Upper lobe of right lung (tissue), 1 donor: ENCODE results near the gene CTAGE8. TPM values are rescaled to one million over a fixed set of nuclear protein-coding genes. Genes with fewer than 3 reads are reported as not detected.

ENCODE experiments used
- total RNA-seq: library from RNA; stranded (reverse); fragmentation: NEBNext Ultra II Directional; extraction: Animal tissue kit (Norgen Biotek cat#: 25700); gene quantifications from one replicate; pipeline ENCODE4 v1.2.1, GENCODE V29; 2021
- donor health status: DM: no; HTN: yes; CAD: no; lungs with severe emphysema.

The CTAGE8 gene
- total RNA-seq, 1 donor from 2014 or later: 4.9 TPM

Other genes starting within 250 kb of the CTAGE8 start
- not detected for gene OR2A5, start 220.3 kb downstream of the CTAGE8 start, total RNA-seq
- gene OR2A25, start 199.5 kb downstream of the CTAGE8 start, total RNA-seq: not detected
- gene OR2A12, start 183.0 kb downstream of the CTAGE8 start, total RNA-seq: not detected
- gene OR2A2, start 159.7 kb downstream of the CTAGE8 start, total RNA-seq: not detected
- gene OR2A14, start 146.1 kb downstream of the CTAGE8 start, total RNA-seq: not detected
- 9.5 TPM for gene CTAGE4, start 85.8 kb downstream of the CTAGE8 start, total RNA-seq
- 11.5 TPM for gene ARHGEF35, start 73.5 kb downstream of the CTAGE8 start, total RNA-seq
- gene OR2A42, start 29.7 kb downstream of the CTAGE8 start, total RNA-seq: not detected
- 13.9 TPM for gene OR2A7, start 4.5 kb downstream of the CTAGE8 start, total RNA-seq
- not detected for gene OR2A1, start 43.1 kb upstream of the CTAGE8 start, total RNA-seq
- gene ARHGEF5, start 86.1 kb upstream of the CTAGE8 start, total RNA-seq: 36.9 TPM
- gene NOBOX, start 134.4 kb upstream of the CTAGE8 start, total RNA-seq: not detected